Measurements from ENCODE around the gene ANKS1A.

The ANKS1A gene

DNA sequence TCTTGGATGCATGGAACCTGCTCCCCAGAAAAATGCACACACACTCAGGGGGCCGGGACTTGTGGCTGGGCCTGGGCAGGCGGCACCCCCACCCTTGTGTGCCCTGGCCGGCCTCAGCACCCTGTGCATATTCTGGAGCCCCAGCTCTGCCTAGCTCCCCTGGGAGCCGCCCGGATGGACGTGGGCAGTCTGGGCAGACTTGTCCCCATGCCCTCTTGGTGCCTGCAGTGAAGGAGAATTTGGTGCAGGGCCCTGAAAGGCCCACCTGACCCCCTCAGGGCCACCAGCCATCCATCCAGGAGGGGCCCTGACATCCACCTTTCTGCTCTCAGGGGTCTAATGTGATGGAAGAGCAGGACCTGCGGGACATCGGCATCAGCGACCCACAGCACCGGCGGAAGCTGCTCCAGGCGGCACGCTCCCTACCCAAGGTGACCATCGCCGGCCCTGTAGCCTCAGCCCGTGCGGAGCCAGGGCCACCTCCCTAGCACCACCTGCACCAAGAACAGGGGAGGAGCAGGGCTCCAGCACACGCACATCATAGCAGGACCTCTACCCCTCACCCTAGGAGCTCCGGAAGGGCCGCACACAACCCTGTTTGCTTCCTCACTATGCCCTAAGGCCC lies 189.3 kb downstream of the ANKS1A start:
- Histone ChIP-seq H3K36me3 (replicated peaks) (peaks cover 4% of the 10 kb centered on the region), H3K27ac (no peak overlapping the region), H3K4me3 (ENCODE audit: low read depth, low read length) (no peak overlapping the region), H3K27me3 (replicated peaks) (no peaks in the 10 kb centered on the region)
- TF ChIP-seq, protein P1, sequence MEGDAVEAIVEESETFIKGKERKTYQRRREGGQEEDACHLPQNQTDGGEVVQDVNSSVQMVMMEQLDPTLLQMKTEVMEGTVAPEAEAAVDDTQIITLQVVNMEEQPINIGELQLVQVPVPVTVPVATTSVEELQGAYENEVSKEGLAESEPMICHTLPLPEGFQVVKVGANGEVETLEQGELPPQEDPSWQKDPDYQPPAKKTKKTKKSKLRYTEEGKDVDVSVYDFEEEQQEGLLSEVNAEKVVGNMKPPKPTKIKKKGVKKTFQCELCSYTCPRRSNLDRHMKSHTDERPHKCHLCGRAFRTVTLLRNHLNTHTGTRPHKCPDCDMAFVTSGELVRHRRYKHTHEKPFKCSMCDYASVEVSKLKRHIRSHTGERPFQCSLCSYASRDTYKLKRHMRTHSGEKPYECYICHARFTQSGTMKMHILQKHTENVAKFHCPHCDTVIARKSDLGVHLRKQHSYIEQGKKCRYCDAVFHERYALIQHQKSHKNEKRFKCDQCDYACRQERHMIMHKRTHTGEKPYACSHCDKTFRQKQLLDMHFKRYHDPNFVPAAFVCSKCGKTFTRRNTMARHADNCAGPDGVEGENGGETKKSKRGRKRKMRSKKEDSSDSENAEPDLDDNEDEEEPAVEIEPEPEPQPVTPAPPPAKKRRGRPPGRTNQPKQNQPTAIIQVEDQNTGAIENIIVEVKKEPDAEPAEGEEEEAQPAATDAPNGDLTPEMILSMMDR (IDR thresholded peaks at IDR 0.05; ENCODE audit: low read depth, low read length, missing control alignments) = no peak
- in situ Hi-C loops (cut with HindIII; ENCODE audit: low pct_ligation_motif_present, low sequenced_read_pairs) = no loop called here
- DNase-seq = no peak

DNA sequence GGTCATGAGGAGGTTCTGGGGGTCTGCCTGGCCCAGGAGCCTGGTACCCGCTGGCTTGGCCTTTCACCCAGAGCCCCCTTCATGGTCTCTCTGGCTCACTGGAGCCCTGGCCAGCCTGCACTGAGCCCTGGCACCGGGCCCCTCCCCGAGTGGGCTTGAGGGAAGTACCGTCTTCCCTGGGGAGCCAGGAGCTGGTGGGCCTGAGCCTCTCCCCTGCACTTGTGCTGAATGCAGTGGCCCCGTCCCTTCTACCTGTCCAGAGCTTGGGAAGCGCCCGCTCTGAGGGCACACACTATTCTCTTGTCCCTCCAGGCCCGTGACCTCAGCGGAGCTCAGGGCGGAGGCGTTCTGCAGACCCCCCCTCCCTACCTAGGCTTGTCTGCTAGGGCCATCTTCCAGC lies 189.8 kb downstream of the ANKS1A start:
- no peak for DNase-seq
- H3K4me3 ChIP-seq (ENCODE audit: low read depth, low read length) = no peak overlapping the region
- TF ChIP-seq, protein P1 (IDR thresholded peaks at IDR 0.05; ENCODE audit: low read depth, low read length, missing control alignments) = no peak
- H3K36me3 ChIP-seq (replicated peaks) = peaks cover 7% of the 10 kb centered on the region
- H3K27ac ChIP-seq = no peak overlapping the region
- no peaks in the 10 kb centered on the region for H3K27me3 ChIP-seq (replicated peaks)
- in situ Hi-C loops (cut with HindIII; ENCODE audit: low pct_ligation_motif_present, low sequenced_read_pairs) = no loop called here

DNA sequence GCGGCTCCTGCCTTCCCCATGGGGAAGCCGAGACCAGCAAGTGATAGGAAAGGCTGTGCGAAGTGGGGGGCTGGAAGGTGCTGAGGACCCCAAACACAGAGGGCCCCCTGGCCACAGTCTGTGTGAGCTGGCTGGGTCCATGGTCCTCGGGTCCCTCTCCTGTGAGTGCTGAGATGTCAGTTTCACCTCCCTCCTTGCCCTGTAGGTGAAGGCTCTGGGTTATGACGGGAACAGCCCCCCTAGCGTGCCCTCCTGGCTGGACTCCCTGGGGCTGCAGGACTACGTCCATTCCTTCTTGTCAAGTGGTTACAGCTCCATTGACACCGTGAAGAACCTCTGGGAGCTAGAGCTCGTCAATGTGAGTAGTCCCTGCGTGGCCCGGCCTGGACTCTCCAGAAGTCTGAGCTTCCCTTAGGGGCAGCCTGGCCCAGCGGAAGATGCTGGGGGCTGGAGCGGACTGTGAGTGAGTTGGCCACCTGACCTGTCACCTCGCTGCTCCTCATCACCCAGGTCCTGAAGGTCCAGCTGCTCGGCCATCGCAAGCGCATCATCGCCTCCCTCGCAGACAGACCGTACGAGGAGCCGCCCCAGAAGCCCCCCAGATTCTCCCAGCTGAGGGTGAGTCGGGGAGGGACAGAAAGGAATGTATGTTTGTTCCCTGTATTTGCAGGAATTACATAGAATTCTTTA lies 190.4 kb downstream of the ANKS1A start:
- in situ Hi-C loops (cut with HindIII; ENCODE audit: low pct_ligation_motif_present, low sequenced_read_pairs) = no loop called here
- Histone ChIP-seq H3K36me3 (replicated peaks) (peaks cover 7% of the 10 kb centered on the region), H3K27me3 (replicated peaks) (no peaks in the 10 kb centered on the region), H3K4me3 (ENCODE audit: low read depth, low read length) (no peak overlapping the region), H3K27ac (no peak overlapping the region)
- TF ChIP-seq, protein P1 (IDR thresholded peaks at IDR 0.05; ENCODE audit: low read depth, low read length, missing control alignments) = no peak
- DNase-seq = no peak

- in situ Hi-C loops (cut with HindIII; ENCODE audit: low pct_ligation_motif_present, low sequenced_read_pairs) = no loop called here
- peaks cover 7% of the 10 kb centered on the region for H3K36me3 ChIP-seq (replicated peaks)
- H3K4me3 ChIP-seq (ENCODE audit: low read depth, low read length) = no peak overlapping the region
- no peak for DNase-seq
- H3K27ac ChIP-seq = no peak overlapping the region
- TF ChIP-seq, protein P1 (IDR thresholded peaks at IDR 0.05; ENCODE audit: low read depth, low read length, missing control alignments) = no peak
- H3K27me3 ChIP-seq (replicated peaks) = no peaks in the 10 kb centered on the region
Measured at GRCh38 chr6:35080016-35080680, 191.1 kb downstream of the ANKS1A start.

DNA sequence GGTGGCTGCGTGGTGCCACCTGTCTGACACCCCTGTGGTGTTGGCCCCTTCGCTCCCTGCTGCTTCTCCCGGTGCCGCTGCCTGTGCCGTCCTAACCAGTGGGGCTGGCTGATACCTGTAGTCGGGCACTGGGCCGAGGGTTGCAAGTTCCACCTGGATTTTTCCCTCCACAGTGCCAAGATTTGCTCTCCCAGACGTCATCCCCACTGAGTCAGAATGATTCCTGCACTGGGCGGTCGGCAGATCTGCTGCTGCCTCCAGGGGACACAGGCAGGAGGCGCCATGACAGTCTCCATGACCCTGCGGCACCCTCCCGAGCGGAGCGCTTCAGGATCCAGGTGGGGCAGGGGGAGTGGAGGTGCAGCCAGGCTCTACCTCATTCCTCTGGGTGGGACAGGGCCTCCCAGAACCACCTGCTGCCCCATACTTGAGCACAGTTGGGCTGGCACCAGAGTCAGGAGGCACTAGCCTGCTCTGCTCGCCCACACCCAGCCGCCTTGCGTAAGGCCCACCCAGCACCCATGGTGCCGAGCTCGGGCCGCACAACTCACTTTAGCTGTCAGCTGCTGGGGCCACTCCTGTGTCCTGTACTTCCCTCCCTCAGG lies 191.9 kb downstream of the ANKS1A start:
- H3K27me3 ChIP-seq (replicated peaks) = no peaks in the 10 kb centered on the region
- in situ Hi-C loops (cut with HindIII; ENCODE audit: low pct_ligation_motif_present, low sequenced_read_pairs) = no loop called here
- H3K27ac ChIP-seq = no peak overlapping the region
- H3K4me3 ChIP-seq (ENCODE audit: low read depth, low read length) = no peak overlapping the region
- H3K36me3 ChIP-seq (replicated peaks) = peaks cover 7% of the 10 kb centered on the region
- no peak for DNase-seq
- TF ChIP-seq, protein P1 (IDR thresholded peaks at IDR 0.05; ENCODE audit: low read depth, low read length, missing control alignments) = no peak

All from brain microvascular endothelial cell (primary cell).